HS-5 (cell line): ENCODE results near the gene HOXB6.

ENCODE experiments used
- DNase-seq: peaks from one replicate; pipeline ENCODE4 v3.0.0-alpha.2; 2012; ENCODE audit warnings: low read depth

Gene HOXB6

GRCh38 chr17:48634493-48635208 lies 29.9 kb upstream of the HOXB6 start:
- DNase-seq = no peak

DNA sequence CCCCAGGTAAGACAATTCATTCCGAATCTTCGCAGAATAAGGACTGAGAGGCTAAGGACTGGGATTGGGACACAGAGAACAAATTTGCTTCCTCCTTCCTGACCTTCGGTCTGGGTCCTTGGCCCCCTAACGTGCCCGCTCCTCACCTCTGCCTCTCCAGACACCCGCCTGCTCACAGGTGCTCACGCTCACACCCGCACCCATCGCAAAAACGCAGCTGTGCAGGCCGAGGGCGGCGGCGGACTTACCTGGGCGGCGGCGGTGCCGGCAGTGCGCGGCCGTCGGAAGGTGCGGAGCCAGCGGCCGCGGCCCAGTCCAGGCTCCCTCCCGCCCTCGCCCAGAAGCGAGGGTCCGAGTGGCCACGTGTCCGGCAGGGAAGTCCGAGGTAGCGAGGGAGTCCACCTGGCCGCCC lies 28.5 kb upstream of the HOXB6 start:
- DNase-seq = no peak

GRCh38 chr17:48632579-48633265 lies 27.9 kb upstream of the HOXB6 start:
- DNase-seq = no peak

- DNase-seq = no peak
Measured at GRCh38 chr17:48631693-48632578, 27.1 kb upstream of the HOXB6 start.

GRCh38 chr17:48630925-48631692 lies 26.3 kb upstream of the HOXB6 start:
- no peak for DNase-seq

- no peak for DNase-seq
Measured at GRCh38 chr17:48630009-48630924, 25.5 kb upstream of the HOXB6 start.

- no peak for DNase-seq
Measured at GRCh38 chr17:48629411-48629759, 24.6 kb upstream of the HOXB6 start.

GRCh38 chr17:48628649-48629410 lies 24.0 kb upstream of the HOXB6 start:
- no peak for DNase-seq

DNA sequence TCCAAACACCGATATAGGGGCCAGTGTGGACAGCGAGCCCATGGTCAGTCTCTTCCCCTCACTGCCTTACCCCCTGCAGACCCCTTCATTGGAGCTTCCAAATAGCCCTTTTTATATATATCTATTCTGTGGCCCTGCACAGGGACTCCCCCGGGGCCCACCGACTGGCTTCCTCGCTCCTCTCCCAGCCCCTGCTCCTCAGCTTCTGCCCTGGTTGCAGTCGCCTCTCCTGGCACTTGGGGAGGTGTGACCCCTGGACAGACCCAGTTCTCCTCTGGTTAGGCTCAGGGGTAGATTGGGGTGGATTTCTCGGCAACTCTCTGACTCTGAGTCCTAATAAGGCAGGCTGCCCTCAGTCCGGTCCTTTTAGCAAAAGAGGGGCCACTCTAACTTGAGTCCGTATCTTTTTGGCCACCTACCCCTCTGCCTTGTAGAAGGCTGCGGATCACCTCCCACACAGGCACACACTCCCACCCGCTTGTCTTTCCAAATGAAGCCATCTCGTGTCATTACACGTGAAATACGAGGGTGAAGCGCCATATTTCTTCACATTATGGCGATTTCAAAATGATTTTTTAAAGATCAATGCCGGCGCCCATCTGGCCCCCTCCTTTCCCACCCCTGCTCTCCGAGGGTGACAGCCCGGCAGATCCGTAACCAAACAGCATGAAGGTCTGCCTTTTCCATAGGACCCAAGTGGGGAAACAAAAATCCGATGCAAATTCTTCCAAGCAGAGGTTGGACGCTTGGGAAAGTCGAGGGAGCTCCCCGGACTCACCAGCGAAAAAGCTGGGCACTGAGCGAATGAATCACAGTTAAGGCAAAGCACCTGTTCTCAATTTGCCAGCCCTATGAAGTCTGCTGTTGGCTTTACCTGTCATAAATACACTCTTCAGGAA lies 23.1 kb upstream of the HOXB6 start:
- no peak for DNase-seq

DNA sequence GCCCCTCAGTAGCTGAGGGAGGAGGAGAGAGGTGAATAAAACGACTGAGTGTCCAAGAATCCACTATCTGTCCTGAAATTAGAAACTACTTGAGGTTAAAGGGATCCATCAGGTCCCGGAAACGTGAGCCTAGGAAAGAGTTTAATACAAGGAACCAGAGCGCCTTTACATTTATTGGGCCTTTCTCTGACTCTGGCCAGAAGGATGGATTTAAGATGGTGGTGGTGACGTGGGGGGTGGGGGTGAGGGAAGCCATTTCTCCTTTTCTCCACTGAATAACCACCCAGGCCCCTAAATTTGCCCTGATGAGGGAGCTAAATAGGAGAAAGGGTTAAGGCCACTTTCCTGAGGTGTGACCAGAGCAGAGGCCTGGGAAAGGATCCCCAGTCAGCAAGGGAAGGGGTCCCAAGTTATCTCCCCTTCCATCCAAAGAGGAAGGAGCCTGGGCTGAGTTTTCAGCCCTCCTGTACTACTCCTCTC lies 22.4 kb upstream of the HOXB6 start:
- no peak for DNase-seq

- DNase-seq = no peak
Measured at GRCh38 chr17:48626245-48627117, 21.7 kb upstream of the HOXB6 start, which contains the start of gene HOXB9. HOXB9 (minus strand) TSS chr17:48626358; CDS start chr17:48626269, 89 bp downstream.

GRCh38 chr17:48625495-48626244 lies 20.9 kb upstream of the HOXB6 start:
- DNase-seq = no peak

GRCh38 chr17:48624544-48625494 lies 20.0 kb upstream of the HOXB6 start:
- DNase-seq = no peak

DNA sequence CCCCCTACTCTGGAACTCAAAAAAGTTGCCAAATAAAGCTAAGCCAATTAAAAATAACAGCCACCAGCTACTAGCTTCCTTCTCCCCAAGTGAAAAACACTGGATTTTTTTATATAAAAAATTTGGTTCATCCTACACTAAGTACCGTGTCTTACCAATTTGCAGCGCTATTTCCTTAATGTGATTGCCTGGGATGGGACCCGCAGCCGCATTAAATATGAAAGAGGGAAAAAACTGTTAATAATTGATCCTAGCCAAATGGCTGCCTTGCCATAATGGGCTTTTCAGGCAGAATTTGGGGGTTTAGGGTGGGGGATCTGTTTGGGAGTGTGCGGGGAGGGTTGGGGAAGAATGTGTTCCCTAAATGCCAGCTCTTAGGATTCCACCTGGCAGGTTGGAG lies 19.3 kb upstream of the HOXB6 start:
- no peak for DNase-seq

DNA sequence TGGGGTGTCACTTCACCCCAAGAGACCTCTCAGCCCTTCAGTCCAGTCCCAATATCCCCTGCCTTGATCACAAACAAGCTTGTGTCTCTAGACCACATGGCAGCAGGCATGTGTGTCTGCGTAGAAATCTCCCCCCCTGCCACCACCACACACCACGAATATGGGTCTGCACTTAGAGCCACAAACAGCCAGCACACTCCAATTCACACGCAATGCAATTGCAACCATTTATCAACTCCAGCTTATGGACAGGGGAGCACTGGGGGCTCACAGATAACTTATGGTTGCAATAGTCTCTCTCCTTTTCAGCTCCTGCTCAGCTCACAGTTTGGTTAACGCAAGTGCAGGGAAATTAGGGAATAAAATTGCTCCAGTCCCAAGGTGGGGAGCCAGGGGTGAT lies 18.8 kb upstream of the HOXB6 start:
- DNase-seq = no peak

DNA sequence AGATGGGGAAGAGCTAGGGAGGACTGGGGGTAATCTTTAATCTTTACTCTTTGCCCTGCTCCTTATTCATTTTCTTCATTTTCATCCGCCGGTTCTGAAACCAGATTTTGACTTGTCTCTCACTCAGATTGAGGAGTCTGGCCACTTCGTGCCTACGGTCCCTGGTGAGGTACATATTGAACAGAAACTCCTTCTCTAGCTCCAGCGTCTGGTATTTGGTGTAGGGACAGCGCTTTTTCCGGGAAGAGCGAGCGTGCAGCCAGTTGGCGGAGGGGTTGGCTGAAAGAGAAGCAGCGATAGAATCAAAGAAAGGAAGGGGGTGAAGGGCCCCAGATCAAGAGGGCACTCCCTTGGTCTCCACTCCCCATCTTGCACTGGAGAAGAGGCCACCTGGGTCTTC lies 18.1 kb upstream of the HOXB6 start:
- no peak for DNase-seq
